ENCODE data around the gene ACER1. TPM values are rescaled to one million over a fixed set of nuclear protein-coding genes. Genes with fewer than 3 reads are reported as not detected.
A peak's percentile ranks its signal among the peaks of the same experiment; 100 is the strongest.
"Not testable (repeated sequence)": the region's sequence is repeated elsewhere in the genome, so short reads cannot be mapped to it uniquely, and the experiment has no call there.

The ACER1 gene
- total RNA-seq, 1 donor from 2014 or later, result not detected

DNA sequence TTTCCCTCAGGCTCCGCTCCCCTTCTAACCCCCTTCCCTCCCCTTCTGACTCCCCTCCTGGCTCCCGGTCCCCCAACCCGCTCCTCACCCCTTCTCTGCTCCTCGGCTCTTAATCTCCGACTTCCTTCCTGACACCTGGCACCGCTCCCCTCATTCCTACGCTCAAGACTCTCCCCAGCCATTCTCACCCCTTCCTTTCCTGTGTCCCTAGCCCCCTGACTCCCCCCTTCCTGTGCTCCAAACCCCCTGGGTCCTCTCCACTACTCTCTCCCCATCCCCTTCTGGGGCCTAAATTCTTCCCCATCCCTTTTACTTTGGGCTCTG lies 28.6 kb upstream of the ACER1 start:
- H3K4me1 ChIP-seq, result peaks cover 15% of the 10 kb centered on the region
- intact Hi-C loops (cut with micrococcal nuclease), result no loop called here
- H3K27me3 ChIP-seq (ENCODE audit: low read depth), result no peaks in the 10 kb centered on the region
- TF ChIP-seq, protein P1, sequence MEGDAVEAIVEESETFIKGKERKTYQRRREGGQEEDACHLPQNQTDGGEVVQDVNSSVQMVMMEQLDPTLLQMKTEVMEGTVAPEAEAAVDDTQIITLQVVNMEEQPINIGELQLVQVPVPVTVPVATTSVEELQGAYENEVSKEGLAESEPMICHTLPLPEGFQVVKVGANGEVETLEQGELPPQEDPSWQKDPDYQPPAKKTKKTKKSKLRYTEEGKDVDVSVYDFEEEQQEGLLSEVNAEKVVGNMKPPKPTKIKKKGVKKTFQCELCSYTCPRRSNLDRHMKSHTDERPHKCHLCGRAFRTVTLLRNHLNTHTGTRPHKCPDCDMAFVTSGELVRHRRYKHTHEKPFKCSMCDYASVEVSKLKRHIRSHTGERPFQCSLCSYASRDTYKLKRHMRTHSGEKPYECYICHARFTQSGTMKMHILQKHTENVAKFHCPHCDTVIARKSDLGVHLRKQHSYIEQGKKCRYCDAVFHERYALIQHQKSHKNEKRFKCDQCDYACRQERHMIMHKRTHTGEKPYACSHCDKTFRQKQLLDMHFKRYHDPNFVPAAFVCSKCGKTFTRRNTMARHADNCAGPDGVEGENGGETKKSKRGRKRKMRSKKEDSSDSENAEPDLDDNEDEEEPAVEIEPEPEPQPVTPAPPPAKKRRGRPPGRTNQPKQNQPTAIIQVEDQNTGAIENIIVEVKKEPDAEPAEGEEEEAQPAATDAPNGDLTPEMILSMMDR (IDR thresholded peaks at IDR 0.05; ENCODE audit: borderline replicate concordance), result no peak
- peak overlapping the region; percentile 98 for H3K4me3 ChIP-seq
- no peak for DNase-seq
- no peaks in the 10 kb centered on the region for H3K9me3 ChIP-seq (replicated peaks)
- H3K27ac ChIP-seq (replicated peaks), result peak overlapping the region; percentile 94
- H3K36me3 ChIP-seq, result peaks cover 42% of the 10 kb centered on the region

DNA sequence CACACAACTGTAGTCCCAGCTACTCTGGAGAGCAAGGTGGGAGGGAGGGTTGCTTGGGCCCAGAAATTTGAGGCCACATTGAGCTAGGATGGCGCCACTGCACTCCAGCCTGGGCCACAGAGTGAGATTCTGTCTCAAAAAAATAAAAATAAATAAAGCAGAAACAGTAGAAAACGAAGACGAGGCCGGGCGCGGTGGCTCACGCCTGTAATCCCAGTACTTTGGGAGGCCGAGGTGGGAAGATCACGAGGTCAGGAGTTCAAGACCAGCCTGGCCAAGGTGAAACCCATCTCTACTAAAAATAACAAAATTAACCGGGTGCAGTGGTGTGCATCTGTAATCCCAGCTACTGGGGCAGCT lies 27.4 kb upstream of the ACER1 start:
- H3K27ac ChIP-seq (replicated peaks), result peak overlapping the region; percentile 94
- peaks cover 15% of the 10 kb centered on the region for H3K4me1 ChIP-seq
- H3K36me3 ChIP-seq, result peaks cover 31% of the 10 kb centered on the region
- intact Hi-C loops (cut with micrococcal nuclease); DNase-seq; H3K9me3 ChIP-seq (replicated peaks); H3K27me3 ChIP-seq (ENCODE audit: low read depth): not testable (repeated sequence)
- H3K4me3 ChIP-seq, result peak overlapping the region; percentile 98

DNA sequence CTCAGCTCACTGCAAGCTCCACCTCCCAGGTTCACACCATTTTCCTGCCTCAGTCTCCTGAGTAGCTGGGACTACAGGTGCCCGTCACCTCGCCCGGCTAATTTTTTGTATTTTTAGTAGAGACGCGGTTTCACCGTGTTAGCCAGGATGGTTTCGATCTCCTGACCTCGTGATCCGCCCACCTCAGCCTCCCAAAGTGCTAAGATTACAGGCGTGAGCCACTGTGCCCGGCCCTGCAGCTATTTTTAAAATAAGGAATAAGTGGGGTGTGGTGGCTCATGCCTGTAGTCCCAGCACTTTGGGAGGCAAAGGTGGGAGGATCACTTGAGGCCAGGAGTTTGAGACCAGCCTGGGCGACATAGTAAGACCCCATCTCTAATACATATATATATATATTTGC lies 27.0 kb upstream of the ACER1 start:
- H3K27me3 ChIP-seq (ENCODE audit: low read depth); H3K4me3 ChIP-seq; DNase-seq; H3K27ac ChIP-seq (replicated peaks); intact Hi-C loops (cut with micrococcal nuclease); H3K9me3 ChIP-seq (replicated peaks): not testable (repeated sequence)
- Histone ChIP-seq H3K36me3 (peaks cover 27% of the 10 kb centered on the region), H3K4me1 (peaks cover 15% of the 10 kb centered on the region)

DNA sequence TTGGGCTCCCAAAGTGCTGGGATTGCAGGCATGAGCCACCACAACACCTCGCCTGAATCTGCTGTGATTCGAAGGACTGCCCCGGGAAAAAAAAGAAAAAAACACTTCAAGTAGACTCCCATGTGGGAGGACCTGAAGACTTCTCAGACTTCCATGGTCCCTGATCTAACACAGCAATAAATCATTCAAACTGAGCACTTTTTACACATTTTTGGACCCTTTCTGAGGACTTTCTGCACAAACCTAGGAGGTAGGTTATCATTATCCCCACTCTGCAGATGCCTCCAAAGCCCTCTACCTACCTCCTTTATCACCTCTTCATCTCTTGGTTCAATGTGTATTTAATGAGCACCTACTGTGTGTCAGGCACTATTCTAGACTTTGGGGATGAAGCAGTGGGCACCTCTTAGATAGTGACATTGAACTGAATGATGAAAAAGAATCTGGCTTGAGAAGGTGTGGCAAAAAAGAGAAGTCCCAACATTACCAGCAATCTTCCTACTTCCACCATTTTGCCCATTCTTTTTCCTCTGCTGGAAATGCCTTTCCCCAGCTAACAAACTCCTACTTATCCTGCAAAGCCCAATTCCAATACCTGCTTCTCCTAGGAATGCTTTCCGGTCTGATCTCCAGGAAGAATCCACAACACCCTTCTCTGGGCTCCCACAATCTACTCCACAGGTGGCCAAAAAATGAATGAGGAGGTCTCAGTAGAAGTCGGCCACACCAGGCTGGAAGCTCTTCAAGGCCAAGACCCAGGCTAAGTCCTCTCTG lies 26.3 kb upstream of the ACER1 start:
- H3K9me3 ChIP-seq (replicated peaks), result no peaks in the 10 kb centered on the region
- no peak overlapping the region for H3K4me3 ChIP-seq
- TF ChIP-seq, protein P1 (IDR thresholded peaks at IDR 0.05; ENCODE audit: borderline replicate concordance), result no peak
- intact Hi-C loops (cut with micrococcal nuclease), result no loop called here
- no peak for DNase-seq
- peaks cover 20% of the 10 kb centered on the region for H3K36me3 ChIP-seq
- no peaks in the 10 kb centered on the region for H3K27me3 ChIP-seq (ENCODE audit: low read depth)
- no peak overlapping the region for H3K27ac ChIP-seq (replicated peaks)
- H3K4me1 ChIP-seq, result peaks cover 15% of the 10 kb centered on the region

DNA sequence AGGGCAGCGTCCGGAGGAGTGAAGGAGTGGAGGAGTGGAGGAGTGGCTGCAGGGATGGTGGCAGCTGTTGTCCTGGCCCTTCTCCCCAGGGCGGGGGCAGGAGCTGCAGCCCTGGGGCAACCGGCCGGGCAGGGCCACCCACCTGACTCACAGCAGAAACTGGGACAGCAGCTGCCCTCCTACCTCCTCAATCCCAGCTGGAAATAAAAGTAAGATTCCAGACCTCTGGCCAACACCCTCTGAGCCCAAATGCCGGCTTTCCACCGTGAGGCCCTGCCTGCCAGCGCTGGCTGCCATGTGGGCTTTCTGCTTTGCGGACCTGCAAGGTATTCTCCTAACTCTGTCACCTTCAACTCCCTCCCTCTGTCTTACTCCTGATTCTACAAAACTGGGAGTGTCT lies 24.6 kb upstream of the ACER1 start:
- H3K27me3 ChIP-seq (ENCODE audit: low read depth), result no peaks in the 10 kb centered on the region
- no peak for DNase-seq
- no peak overlapping the region for H3K27ac ChIP-seq (replicated peaks)
- intact Hi-C loops (cut with micrococcal nuclease), result no loop called here
- H3K4me1 ChIP-seq, result peaks cover 15% of the 10 kb centered on the region
- TF ChIP-seq, protein P1 (IDR thresholded peaks at IDR 0.05; ENCODE audit: borderline replicate concordance), result no peak
- H3K4me3 ChIP-seq, result no peak overlapping the region
- peaks cover 3% of the 10 kb centered on the region for H3K36me3 ChIP-seq
- no peaks in the 10 kb centered on the region for H3K9me3 ChIP-seq (replicated peaks)

DNA sequence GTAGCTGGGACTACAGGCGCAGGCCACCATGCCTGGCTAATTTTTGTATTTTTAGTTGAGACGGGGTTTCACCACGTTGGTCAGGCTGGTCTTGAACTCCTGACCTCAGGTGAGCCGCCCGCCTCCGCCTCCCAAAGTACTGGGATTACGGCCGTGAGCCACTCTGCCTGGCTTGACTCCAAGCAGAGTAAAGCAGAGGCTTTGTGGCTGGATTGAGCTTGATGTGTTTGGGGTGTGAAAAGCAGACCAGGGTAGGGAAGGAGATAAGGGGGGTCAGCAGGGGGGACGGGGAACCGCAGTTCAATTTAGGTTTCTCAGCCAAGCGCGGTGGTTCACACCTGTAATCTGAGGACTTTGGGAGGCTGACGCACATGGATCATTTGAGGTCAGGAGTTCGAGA lies 23.8 kb upstream of the ACER1 start:
- H3K36me3 ChIP-seq, result no peaks in the 10 kb centered on the region
- H3K27me3 ChIP-seq (ENCODE audit: low read depth), result no peaks in the 10 kb centered on the region
- no peak overlapping the region for H3K27ac ChIP-seq (replicated peaks)
- no peak overlapping the region for H3K4me3 ChIP-seq
- H3K9me3 ChIP-seq (replicated peaks), result peaks cover 4% of the 10 kb centered on the region
- peaks cover 7% of the 10 kb centered on the region for H3K4me1 ChIP-seq
- TF ChIP-seq, protein P1 (IDR thresholded peaks at IDR 0.05; ENCODE audit: borderline replicate concordance), result no peak
- DNase-seq, result no peak
- intact Hi-C loops (cut with micrococcal nuclease), result no loop called here

DNA sequence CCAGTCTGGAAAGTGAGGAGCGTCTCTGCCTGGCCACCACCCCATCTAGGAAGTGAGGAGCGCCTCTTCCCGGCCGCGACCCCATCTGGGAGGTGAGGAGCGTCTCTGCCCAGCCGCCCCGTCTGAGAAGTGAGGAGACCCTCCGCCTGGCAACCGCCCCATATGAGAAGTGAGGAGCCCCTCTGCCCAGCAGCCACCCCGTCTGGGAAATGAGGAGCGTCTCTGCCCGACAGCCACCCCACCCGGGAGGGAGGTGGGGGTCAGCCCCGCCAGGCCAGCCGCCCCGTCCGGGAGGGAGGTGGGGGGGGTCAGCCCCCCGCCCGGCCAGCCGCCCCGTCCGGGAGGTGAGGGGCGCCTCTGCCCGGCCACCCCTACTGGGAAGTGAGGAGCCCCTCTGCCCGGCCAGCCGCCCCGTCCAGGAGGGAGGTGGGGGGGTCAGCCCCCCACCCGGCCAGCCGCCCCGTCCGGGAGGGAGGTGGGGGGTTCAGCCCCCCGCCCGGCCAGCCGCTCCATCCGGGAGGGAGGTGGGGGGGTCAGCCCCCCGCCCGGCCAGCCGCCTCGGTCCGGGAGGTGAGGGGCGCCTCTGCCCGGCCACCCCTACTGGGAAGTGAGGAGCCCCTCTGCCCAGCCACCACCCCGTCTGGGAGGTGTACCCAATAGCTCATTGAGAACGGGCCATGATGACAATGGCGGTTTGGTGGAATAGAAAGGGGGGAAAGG lies 22.1 kb upstream of the ACER1 start:
- H3K4me1 ChIP-seq; H3K36me3 ChIP-seq; H3K27ac ChIP-seq (replicated peaks); H3K4me3 ChIP-seq; H3K9me3 ChIP-seq (replicated peaks); DNase-seq; H3K27me3 ChIP-seq (ENCODE audit: low read depth); intact Hi-C loops (cut with micrococcal nuclease): not testable (repeated sequence)

Data from left ventricle myocardium inferior (tissue), 1 donor.